ENCODE results near the gene ERVFRD-1.

DNA sequence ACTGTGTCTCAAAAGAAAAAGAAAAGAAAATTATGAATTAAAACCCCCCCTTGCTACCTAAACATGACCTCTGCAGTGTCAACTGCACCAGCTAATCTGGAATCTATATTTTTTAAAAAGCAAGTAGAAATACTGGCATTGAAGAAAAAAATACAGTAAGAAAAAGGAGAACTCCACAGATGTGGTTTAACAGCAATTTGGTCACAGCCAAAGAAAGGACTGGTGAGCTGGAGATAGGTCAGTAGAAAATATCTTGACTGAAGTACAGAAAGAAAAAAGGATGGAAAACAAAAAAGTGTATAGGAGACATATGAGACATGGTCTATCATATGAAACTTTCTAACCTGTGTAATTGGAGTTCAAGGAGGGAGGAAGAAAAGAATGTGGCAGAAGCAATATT lies 44.1 kb upstream of the ERVFRD-1 start:
- TF ChIP-seq RAD21 (conservative IDR thresholded peaks at IDR 0.05) (no peak), EZH2 (IDR thresholded peaks at IDR 0.05; ENCODE audit: borderline replicate concordance, insufficient read depth, low read length, poor library complexity, severe bottlenecking) (no peak), POLR2AphosphoS5 (IDR thresholded peaks at IDR 0.05) (no peak), MXI1 (conservative IDR thresholded peaks at IDR 0.05; ENCODE audit: poor library complexity, severe bottlenecking) (no peak), EP300 (conservative IDR thresholded peaks at IDR 0.05; ENCODE audit: poor library complexity, severe bottlenecking) (no peak), TAF1 (IDR thresholded peaks at IDR 0.05; ENCODE audit: low read depth) (no peak), SMC3 (conservative IDR thresholded peaks at IDR 0.05; ENCODE audit: poor library complexity) (no peak)
- TF ChIP-seq, protein P1, sequence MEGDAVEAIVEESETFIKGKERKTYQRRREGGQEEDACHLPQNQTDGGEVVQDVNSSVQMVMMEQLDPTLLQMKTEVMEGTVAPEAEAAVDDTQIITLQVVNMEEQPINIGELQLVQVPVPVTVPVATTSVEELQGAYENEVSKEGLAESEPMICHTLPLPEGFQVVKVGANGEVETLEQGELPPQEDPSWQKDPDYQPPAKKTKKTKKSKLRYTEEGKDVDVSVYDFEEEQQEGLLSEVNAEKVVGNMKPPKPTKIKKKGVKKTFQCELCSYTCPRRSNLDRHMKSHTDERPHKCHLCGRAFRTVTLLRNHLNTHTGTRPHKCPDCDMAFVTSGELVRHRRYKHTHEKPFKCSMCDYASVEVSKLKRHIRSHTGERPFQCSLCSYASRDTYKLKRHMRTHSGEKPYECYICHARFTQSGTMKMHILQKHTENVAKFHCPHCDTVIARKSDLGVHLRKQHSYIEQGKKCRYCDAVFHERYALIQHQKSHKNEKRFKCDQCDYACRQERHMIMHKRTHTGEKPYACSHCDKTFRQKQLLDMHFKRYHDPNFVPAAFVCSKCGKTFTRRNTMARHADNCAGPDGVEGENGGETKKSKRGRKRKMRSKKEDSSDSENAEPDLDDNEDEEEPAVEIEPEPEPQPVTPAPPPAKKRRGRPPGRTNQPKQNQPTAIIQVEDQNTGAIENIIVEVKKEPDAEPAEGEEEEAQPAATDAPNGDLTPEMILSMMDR (IDR thresholded peaks at IDR 0.05; ENCODE audit: poor library complexity, severe bottlenecking): no peak
- TF ChIP-seq, protein P2, sequence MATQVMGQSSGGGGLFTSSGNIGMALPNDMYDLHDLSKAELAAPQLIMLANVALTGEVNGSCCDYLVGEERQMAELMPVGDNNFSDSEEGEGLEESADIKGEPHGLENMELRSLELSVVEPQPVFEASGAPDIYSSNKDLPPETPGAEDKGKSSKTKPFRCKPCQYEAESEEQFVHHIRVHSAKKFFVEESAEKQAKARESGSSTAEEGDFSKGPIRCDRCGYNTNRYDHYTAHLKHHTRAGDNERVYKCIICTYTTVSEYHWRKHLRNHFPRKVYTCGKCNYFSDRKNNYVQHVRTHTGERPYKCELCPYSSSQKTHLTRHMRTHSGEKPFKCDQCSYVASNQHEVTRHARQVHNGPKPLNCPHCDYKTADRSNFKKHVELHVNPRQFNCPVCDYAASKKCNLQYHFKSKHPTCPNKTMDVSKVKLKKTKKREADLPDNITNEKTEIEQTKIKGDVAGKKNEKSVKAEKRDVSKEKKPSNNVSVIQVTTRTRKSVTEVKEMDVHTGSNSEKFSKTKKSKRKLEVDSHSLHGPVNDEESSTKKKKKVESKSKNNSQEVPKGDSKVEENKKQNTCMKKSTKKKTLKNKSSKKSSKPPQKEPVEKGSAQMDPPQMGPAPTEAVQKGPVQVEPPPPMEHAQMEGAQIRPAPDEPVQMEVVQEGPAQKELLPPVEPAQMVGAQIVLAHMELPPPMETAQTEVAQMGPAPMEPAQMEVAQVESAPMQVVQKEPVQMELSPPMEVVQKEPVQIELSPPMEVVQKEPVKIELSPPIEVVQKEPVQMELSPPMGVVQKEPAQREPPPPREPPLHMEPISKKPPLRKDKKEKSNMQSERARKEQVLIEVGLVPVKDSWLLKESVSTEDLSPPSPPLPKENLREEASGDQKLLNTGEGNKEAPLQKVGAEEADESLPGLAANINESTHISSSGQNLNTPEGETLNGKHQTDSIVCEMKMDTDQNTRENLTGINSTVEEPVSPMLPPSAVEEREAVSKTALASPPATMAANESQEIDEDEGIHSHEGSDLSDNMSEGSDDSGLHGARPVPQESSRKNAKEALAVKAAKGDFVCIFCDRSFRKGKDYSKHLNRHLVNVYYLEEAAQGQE (IDR thresholded peaks at IDR 0.05; ENCODE audit: borderline replicate concordance): no peak
